ENCODE measurements around the gene CTNNA2.

DNA sequence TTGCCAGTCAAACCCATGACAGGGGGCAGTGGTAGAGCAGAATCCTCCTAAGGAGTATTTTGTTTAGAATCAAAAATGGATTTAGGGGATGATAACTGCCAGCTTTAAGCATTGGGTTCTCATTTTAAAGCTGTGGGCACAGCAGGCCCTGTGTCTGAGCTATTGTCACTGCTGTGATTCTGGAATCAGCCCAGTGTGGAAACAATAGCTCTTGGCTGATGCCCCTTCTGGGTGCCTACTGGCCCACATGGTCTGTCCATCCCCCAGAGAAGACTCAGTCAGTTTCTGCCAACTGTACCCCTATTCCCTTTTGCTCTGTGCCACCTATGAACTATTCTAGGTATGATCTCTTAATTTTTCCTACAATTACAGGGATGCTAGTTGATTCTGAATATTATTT lies 883.4 kb downstream of the CTNNA2 start:
- TF ChIP-seq, protein P1, sequence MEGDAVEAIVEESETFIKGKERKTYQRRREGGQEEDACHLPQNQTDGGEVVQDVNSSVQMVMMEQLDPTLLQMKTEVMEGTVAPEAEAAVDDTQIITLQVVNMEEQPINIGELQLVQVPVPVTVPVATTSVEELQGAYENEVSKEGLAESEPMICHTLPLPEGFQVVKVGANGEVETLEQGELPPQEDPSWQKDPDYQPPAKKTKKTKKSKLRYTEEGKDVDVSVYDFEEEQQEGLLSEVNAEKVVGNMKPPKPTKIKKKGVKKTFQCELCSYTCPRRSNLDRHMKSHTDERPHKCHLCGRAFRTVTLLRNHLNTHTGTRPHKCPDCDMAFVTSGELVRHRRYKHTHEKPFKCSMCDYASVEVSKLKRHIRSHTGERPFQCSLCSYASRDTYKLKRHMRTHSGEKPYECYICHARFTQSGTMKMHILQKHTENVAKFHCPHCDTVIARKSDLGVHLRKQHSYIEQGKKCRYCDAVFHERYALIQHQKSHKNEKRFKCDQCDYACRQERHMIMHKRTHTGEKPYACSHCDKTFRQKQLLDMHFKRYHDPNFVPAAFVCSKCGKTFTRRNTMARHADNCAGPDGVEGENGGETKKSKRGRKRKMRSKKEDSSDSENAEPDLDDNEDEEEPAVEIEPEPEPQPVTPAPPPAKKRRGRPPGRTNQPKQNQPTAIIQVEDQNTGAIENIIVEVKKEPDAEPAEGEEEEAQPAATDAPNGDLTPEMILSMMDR (IDR thresholded peaks at IDR 0.05), result no peak
- TF ChIP-seq EZH2phosphoT487 (IDR thresholded peaks at IDR 0.05) (no peak), EZH2 (IDR thresholded peaks at IDR 0.05) (no peak)

All from neural progenitor cell (in vitro differentiated cells).